Fibroblast of lung (primary cell): Measurements from ENCODE around the gene CLEC19A. TPM values are rescaled to one million over a fixed set of nuclear protein-coding genes. Genes with fewer than 3 reads are reported as not detected.

ENCODE experiments used
- DNase-seq, 2 donors: peaks; one replicate each; pipeline versions ENCODE4 v3.0.0 to v3.0.0-alpha.2; 2010; ENCODE audit warnings: low read depth in 2 of 2
- H2AFZ ChIP-seq: 2 replicates; pipeline ENCODE4 v1.5.1; 2012; ENCODE audit warnings: low read length, control low read depth, inconsistent platforms
- H3K27ac ChIP-seq: 2 replicates; pipeline ENCODE4 v1.5.1; 2011; ENCODE audit warnings: low read length, control low read depth; ENCODE audit not compliant: insufficient read depth
- H3K27me3 ChIP-seq: 2 replicates; pipeline ENCODE4 v1.5.1; 2011; ENCODE audit warnings: mild to moderate bottlenecking, low read length; ENCODE audit not compliant: control insufficient read depth, insufficient read depth
- H3K36me3 ChIP-seq: 2 replicates; pipeline ENCODE4 v1.5.1; 2011; ENCODE audit warnings: low read length; ENCODE audit not compliant: control insufficient read depth, insufficient read depth
- H3K4me1 ChIP-seq: 2 replicates; pipeline ENCODE4 v1.5.1; 2011; ENCODE audit warnings: low read length; ENCODE audit not compliant: control insufficient read depth, insufficient read depth; ENCODE audit errors: extremely low read depth
- H3K4me2 ChIP-seq: 2 replicates; pipeline ENCODE4 v1.5.1; 2011; ENCODE audit warnings: low read length, control low read depth; ENCODE audit not compliant: insufficient read depth; ENCODE audit errors: extremely low read depth
- H3K4me3 ChIP-seq, 4 experiments: fragments of 200-600 bp in 1 of 4; sonication (generic) in 1 of 4; replicated peaks in 1 of 4; 2 replicates each; pipeline ENCODE4 v1.5.1; 2011 to 2016; ENCODE audit warnings: low read length in 4 of 4, low read depth in 3 of 4, mild to moderate bottlenecking in 3 of 4, control low read depth in 2 of 4, inconsistent platforms in 1 of 4, mixed read lengths in 1 of 4; ENCODE audit not compliant: insufficient read depth in 1 of 4; ENCODE audit errors: control extremely low read depth in 1 of 4
- H3K79me2 ChIP-seq: 2 replicates; pipeline ENCODE4 v1.5.1; 2012; ENCODE audit warnings: mild to moderate bottlenecking, low read length, inconsistent platforms; ENCODE audit not compliant: control insufficient read depth, insufficient read depth
- H3K9ac ChIP-seq: 2 replicates; pipeline ENCODE4 v1.5.1; 2011; ENCODE audit warnings: mild to moderate bottlenecking, low read length, control low read depth; ENCODE audit not compliant: insufficient read depth
- H3K9me3 ChIP-seq: 2 replicates; pipeline ENCODE4 v1.5.1; 2012; ENCODE audit warnings: low read depth, low read length; ENCODE audit not compliant: control insufficient read depth, insufficient read depth
- H4K20me1 ChIP-seq: 2 replicates; pipeline ENCODE4 v1.5.1; 2011; ENCODE audit warnings: low read length; ENCODE audit not compliant: control insufficient read depth, insufficient read depth; ENCODE audit errors: extremely low read depth
- EZH2 ChIP-seq: IDR thresholded peaks from 2 replicates; pipeline ENCODE4 v1.5.1; 2012; ENCODE audit warnings: low read length, control low read depth, mild to moderate bottlenecking; ENCODE audit errors: missing control alignments
- polyA plus RNA-seq, 2 donors: library from polyadenylated mRNA; depleted of rRNA in 1 of 2; stranded (reverse) in 1 of 2; unstranded in 1 of 2; fragments of >200 nt; gene quantifications; 2 replicates each; pipeline ENCODE4 v1.2.1, GENCODE V29; 2011 to 2012; ENCODE audit warnings: missing spikeins in 1 of 2
- total RNA-seq: library from RNA; depleted of rRNA; stranded (reverse); fragments of >200 nt; gene quantifications from 2 replicates; pipeline ENCODE4 v1.2.1, GENCODE V29; 2014
- TF ChIP-seq, protein P1 (sequence below), 2 donors: IDR thresholded peaks in 1 of 2; conservative IDR thresholded peaks in 1 of 2; 1 replicate in 1 of 2; 2 replicates in 1 of 2; pipeline ENCODE4 v1.5.1; 2011 to 2012; ENCODE audit warnings: low read length in 2 of 2, control low read depth in 1 of 2, inconsistent platforms in 1 of 2, low read depth in 1 of 2, mild to moderate bottlenecking in 1 of 2

The CLEC19A gene
- total and polyA plus RNA-seq, 2 donors (not counting 1 experiment from before 2014, with no cell fraction given): not detected

DNA sequence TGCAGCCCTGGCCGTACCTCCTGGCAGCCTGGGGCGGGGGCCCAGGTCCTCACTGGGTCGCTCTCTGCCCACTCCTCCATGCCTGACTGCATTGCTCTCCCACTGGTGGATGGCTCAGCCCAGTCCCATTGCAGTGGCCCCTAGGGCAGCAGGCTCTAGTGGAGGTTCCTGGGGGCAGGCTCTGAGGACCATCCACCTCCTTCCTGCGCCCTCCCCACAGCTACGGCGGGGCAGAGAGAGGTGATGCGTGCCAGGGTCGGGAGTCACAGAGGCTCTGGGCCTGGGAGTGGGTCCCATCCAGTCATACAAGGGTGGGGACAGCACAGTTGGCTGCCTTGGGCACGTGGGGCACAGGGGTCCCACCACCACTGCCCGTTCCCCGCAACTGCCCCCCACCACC lies 44.0 kb upstream of the CLEC19A start:
- no peaks in the 10 kb centered on the region for H3K9me3 ChIP-seq
- TF ChIP-seq, protein P1, sequence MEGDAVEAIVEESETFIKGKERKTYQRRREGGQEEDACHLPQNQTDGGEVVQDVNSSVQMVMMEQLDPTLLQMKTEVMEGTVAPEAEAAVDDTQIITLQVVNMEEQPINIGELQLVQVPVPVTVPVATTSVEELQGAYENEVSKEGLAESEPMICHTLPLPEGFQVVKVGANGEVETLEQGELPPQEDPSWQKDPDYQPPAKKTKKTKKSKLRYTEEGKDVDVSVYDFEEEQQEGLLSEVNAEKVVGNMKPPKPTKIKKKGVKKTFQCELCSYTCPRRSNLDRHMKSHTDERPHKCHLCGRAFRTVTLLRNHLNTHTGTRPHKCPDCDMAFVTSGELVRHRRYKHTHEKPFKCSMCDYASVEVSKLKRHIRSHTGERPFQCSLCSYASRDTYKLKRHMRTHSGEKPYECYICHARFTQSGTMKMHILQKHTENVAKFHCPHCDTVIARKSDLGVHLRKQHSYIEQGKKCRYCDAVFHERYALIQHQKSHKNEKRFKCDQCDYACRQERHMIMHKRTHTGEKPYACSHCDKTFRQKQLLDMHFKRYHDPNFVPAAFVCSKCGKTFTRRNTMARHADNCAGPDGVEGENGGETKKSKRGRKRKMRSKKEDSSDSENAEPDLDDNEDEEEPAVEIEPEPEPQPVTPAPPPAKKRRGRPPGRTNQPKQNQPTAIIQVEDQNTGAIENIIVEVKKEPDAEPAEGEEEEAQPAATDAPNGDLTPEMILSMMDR (conservative IDR thresholded peaks at IDR 0.05 in 1 of 2, IDR thresholded peaks at IDR 0.05 in 1 of 2; ENCODE audit: low read depth in 1 of 2, low read length in 2 of 2): no peak
- TF ChIP-seq EZH2: no peak
- no peak overlapping the region for H2AFZ ChIP-seq
- no peaks in the 10 kb centered on the region for H3K27me3 ChIP-seq
- H3K4me2 ChIP-seq: no peak overlapping the region
- no peaks in the 10 kb centered on the region for H4K20me1 ChIP-seq
- H3K27ac ChIP-seq: no peak overlapping the region
- H3K9ac ChIP-seq: no peak overlapping the region
- no peak overlapping the region for H3K4me3 ChIP-seq
- no peaks in the 10 kb centered on the region for H3K79me2 ChIP-seq
- no peak for DNase-seq
- H3K4me1 ChIP-seq: no peaks in the 10 kb centered on the region
- H3K36me3 ChIP-seq: no peaks in the 10 kb centered on the region

DNA sequence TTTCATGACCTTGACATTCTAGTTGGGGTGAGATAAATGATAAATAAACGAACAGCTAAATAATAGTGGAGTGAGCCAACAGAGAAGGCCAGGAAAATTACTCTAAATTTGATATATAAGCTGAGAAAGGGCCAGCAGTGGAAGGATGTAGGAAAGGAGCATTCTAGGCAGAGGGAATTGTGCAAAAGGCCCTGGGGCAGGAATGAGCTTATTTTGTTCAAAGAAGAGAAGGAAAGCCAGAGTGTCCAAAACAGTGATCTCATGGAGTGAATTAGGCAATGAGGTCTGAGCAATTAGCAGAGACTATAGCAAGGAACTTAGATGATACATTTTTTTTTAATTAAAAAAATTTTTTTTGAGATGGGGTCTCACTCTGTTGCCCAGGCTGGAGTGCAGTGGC lies 43.3 kb upstream of the CLEC19A start:
- no peak for DNase-seq
- Histone ChIP-seq H3K9me3 (no peaks in the 10 kb centered on the region), H2AFZ (no peak overlapping the region), H3K4me1 (no peaks in the 10 kb centered on the region), H3K79me2 (no peaks in the 10 kb centered on the region), H3K36me3 (no peaks in the 10 kb centered on the region), H4K20me1 (no peaks in the 10 kb centered on the region), H3K9ac (no peak overlapping the region), H3K4me3 (no peak overlapping the region), H3K4me2 (no peak overlapping the region), H3K27me3 (no peaks in the 10 kb centered on the region), H3K27ac (no peak overlapping the region)
- no peak for TF ChIP-seq EZH2
- TF ChIP-seq, protein P1 (conservative IDR thresholded peaks at IDR 0.05 in 1 of 2, IDR thresholded peaks at IDR 0.05 in 1 of 2; ENCODE audit: low read depth in 1 of 2, low read length in 2 of 2): no peak

DNA sequence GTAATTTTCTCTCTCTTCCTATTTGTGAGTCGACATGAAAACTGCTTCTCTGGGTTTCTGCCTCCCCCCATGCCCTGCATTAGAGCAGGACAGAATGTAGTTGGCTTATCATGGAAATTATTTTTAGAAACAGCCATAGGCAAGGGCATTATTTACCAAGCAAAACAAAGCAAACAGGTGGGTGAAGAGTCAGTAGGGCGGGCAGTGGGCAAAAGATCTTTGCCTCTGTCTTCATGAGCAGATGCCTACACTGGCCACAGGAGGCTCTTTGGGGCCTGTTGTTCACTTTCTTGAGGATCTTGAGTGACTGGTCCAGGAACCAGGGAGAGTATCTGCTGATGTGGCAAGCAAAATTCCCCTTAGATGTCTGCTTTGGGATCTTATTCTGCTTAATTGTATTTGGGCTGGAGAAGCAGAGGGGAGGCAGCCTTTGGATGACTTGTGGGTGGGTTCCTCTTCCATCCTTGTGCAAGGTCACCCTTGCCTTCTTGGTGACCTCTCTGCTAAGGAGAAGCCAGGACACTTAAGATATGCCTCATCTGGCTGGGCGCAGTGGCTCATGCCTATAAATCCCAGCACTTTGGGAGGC lies 42.5 kb upstream of the CLEC19A start:
- Histone ChIP-seq H2AFZ (no peak overlapping the region), H3K9ac (no peak overlapping the region), H3K9me3 (no peaks in the 10 kb centered on the region), H3K4me2 (no peak overlapping the region), H4K20me1 (no peaks in the 10 kb centered on the region), H3K27ac (no peak overlapping the region), H3K79me2 (no peaks in the 10 kb centered on the region), H3K36me3 (no peaks in the 10 kb centered on the region), H3K27me3 (no peaks in the 10 kb centered on the region), H3K4me3 (no peak overlapping the region), H3K4me1 (no peaks in the 10 kb centered on the region)
- no peak for DNase-seq
- TF ChIP-seq EZH2: no peak
- TF ChIP-seq, protein P1 (conservative IDR thresholded peaks at IDR 0.05 in 1 of 2, IDR thresholded peaks at IDR 0.05 in 1 of 2; ENCODE audit: low read depth in 1 of 2, low read length in 2 of 2): no peak
